ENCODE measurements around the gene MYO7B.

- TF ChIP-seq CTCF (IDR thresholded peaks at IDR 0.05) (peak in 1 of 4 experiments; percentile 11), POLR2AphosphoS5 (IDR thresholded peaks at IDR 0.05) (no peak)
Observed at GRCh38 chr2:127681288-127681804, 145.9 kb downstream of the MYO7B start.

Data from gastroesophageal sphincter (tissue), 3 donors.